CD4-positive, alpha-beta T cell treated with Interleukin-15 for 4 hours (primary cell): ENCODE results near the gene PYCR2.
"Not testable (repeated sequence)": the region's sequence is repeated elsewhere in the genome, so short reads cannot be mapped to it uniquely, and the experiment has no call there.

Experiments
- DNase-seq: peaks from one replicate; pipeline ENCODE4 v3.0.0-alpha.2; 2020; ENCODE audit warnings: low spot score

PYCR2 gene

DNA sequence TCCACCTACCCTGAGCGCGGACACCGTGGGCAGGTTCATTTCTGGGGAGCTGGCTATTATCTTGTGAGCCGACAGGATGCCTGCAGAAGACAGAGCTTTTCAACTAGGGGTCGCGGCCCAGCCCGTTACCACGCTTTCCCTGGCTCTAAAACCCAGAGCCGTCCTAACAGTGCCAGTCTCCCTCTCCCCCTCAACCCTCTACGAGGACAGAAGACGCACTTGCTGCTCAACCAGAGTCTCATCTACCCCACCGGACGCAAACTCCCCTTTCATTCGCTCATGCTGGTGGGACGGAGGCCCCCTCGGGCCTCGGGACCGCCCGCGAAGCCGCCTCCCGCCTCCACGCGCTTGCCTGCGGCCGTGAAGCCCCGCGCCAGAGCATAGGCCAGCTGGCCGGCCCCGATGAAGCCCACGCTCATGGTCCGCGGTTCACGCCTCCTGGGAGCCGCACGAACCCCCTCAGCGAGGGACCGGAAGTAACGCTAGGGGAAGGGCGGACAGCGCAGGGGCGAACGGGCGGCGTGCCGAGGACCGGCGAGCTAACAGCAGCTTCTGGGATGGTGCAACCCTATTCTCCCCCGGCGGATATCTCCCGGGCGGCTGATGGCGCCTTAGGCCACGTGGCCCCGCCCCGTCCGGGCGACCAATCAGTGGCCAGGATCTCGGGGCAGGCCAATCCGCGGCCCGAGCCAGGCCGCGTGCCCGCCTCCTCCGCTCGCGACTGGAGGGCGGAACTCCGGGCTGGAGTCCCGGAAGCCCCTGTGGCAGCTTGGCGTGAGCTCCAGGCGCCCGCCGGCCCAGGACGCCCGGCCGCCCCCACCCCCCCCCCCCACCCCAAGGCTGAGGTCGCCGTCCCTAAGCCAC is at the start of gene PYCR2:
Gene PYCR2, minus strand, starts transcription at position 559 of the 864 bp plus-strand sequence. Its CDS starts 140 bp downstream, at position 419.
- peak; percentile 96 for DNase-seq

DNA sequence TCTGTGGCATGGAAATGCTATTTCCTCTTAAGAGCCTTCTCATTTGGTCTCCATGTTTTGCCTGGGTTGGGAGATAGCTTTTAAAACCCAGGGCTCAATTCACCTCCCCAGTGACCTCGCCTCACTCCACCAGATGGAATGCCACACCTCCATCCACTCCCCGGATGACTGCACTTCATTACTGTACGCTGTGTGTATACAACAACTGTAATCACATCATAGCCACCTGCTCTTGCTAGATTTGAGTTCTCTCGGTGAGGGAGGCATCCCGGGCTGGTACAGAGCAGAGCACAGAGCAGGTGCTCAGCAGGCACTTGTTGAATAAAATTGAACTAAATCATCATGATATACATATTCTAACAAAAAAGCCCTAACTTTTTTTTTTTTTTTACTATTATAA is 49.1 kb upstream of the PYCR2 start:
- no peak for DNase-seq

DNA sequence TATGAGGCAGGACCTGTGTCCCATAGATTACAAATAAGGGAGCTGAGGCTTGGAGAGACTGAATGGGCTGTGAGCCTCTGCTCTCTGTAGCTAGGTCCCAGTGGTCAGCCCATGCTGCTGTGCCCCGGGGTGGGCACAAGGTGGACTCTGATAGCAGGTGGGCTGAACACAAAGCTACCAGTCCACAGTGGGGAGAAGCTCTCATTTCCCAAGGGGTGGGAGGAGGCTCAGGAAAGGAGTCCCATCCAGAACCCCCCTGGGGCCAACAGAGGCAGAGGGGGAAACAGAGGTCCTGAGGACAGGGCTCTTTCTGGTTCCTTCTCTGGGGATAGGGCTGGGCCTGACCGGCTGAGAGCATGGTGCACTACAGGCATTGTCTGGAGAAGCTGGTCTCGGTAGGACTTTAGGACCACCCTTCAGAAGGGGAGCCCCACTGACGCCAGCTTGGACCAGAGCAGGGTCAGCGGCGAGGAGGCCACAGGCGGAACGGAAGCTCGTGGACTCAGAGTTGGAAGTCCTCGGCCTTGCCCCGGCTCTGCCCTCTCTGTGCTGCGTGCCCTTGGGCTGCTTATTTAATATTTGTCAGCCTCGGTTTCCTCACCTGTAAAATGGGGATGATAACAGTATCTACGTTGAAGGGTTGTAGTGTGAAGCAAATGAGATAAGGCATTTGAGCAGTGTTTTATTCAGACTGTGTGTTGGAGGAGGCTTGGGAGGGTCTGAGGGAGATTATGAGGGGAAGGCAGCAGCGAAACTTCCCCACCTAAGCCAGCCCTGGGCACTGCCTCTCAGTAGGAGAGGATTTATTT is 48.5 kb upstream of the PYCR2 start:
- DNase-seq, result no peak

DNA sequence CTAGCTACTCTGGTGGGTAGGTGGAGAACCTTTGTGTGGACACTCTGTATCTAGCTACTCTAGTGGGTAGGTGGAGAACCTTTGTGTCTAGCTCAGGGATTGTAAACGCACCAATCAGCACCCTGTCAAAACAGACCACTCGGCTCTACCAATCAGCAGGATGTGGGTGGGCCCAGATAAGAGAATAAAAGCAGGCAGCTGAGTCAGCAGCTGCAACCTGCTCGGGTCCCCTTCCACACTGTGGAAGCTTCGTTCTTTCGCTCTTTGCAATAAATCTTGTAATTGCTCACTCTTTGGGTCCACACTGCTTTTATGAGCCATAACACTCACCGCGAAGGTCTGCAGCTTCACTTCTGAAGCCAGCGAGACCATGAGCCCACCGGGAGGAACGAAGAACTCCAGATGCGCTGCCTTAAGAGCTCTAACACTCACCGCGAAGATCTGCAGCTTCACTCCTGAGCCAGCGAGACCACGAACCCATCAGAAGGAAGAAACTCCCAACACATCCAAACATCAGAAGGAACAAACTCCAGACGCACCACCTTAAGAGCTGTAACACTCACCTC is 46.6 kb upstream of the PYCR2 start:
- not testable (repeated sequence) for DNase-seq

DNA sequence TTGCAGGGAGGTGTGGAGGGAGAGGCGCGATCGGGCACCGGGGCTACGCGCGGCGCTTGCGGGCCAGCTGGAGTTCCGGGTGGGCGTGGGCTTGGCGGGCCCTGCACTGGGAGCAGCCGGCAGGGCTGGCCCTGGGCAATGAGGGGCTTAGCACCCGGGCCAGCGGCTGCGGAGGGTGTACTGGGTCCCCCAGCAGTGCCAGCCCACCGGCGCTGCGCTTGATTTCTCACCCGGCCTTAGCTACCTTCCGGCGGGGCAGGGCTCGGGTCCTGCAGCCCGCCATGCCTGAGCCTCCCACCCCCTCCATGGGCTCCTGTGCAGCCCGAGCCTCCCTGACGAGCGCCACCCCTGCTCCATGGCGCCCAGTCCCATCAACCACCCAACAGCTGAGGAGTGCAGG is 45.7 kb upstream of the PYCR2 start:
- not testable (repeated sequence) for DNase-seq

DNA sequence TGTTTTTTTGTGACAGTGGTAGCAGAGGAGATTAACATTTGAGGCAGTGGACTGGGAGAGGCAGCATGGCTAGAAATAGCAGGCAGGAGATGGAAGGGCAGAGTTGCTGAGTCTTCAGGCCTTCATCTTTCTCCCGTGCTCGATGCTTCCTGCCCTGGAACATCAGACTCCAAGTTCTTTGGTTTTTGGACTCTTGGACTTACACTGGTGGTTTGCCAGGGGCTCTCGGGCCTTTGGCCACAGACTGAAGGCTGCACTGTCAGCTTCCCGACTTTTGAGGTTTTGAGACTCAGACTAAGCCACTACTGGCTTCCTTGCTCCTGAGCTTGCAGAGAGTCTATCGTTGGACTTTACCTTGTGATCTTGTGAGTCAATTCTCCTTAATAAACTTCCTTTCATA is 41.2 kb upstream of the PYCR2 start:
- DNase-seq, result no peak

DNA sequence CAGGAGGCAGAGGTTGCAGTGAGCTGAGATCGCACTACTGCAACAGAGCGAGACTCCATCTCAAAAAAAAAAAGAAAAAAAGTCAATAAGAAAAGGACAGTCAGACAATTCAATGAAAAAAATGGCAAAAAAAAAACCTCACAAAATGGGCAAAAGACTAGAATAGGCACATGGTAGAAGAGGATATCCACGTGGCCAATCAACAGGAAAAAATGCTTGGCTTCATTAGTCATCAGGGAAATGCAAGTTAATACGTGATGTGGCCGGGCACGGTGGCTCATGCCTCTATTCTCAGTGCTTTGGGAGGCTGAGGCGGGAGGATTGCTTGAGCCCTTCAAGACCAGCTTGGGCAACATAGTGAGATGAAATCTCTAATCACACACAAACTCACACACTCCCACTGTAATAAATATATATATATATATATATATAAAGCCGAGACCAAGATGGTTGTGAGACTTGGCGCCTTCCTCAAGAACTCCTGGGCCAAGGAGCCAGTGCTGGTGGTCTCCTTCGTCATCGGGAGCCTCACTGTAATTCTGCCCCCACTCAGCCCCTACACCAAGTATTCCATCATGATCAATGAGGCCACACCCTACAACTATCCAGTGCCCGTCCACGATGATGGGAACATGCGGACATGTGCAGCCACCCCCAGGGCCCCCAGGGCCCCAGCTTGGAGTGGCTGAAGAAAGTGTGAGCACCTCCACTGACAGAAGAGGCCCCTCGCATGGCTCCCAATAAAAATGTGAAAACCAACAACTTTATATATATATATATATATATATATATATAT is 39.9 kb upstream of the PYCR2 start:
- DNase-seq, result no peak

DNA sequence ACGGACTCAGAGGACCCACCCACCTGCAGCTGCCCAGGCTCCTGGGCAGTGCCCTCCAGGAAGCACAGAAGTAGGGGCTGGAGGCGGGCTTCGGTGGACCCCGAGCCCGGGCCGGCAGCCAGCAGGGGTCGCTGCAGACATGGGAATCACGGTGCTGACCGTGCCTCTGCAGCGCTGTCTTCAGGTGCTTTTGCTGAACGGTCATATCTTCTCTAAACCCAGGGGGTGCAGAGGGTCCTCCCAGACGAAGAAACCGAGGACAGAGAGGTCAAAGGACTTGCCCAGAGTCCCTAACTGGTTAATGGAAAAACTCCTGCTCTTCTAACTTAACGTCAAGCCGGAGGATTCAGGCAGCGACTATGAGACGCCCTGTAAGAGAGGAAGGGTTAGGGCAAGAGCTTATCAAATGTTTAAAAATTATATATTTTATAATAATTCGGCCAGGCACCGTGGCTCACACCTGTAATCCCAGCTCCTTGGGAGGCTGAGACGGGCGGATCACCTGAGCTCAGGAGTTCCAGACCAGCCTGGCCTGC is 38.5 kb upstream of the PYCR2 start:
- peak; percentile 45 for DNase-seq

DNA sequence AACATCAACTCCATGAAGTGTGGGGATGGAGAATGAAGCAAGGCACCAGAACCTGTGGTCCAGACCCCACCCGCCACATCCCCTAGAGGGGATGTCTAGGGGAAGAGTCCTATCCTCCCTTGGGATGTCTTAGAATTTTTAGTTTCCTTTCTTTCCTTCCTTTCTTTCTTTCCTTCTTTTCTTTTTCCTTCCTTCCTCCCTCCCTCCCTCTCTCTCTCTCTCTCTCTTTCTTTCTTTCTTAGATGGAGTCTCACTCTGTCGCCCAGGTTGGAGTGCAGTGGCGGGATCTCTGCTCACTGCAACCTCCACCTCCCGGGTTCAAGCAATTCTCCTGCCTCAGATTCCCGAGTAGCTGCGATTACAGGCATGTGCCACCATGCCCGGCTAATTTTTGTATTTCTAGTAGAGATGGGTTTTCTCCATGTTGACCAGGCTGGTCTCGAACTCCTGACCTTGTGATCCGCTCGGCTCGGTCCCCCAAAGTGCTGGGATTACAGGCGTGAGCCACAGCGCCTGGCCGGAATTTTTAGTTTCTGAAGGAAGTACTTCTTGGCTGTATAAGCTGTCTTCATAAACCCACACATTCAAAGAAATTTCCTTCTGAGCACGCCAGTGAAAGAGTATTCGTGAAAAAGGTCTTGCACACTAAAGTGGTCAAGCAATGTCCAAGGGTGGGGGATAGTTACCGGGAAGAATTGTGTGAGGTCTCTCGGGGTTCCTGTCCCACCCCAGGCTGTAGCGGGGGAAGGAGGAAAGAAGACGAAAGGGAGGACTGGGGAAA is 37.8 kb upstream of the PYCR2 start:
- DNase-seq, result no peak

DNA sequence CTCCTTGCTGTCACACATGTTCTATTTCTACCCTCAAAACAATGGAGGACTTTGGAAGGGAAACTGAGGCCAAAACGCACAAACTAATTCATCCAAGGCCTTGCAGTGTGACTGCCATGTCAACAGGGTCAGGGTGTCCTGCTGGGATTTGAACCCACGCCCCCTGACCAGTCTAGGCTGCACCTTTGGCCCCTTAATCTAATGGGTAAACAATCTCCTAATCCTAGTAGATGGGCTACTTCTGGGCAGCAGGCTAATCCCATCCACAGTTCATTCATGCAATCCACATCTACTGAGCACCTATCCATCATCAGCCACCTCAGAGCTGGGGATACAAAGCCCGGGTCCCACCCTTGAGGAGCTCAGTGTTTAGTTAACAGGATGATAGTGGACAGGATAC is 34.0 kb upstream of the PYCR2 start:
- DNase-seq, result no peak

DNA sequence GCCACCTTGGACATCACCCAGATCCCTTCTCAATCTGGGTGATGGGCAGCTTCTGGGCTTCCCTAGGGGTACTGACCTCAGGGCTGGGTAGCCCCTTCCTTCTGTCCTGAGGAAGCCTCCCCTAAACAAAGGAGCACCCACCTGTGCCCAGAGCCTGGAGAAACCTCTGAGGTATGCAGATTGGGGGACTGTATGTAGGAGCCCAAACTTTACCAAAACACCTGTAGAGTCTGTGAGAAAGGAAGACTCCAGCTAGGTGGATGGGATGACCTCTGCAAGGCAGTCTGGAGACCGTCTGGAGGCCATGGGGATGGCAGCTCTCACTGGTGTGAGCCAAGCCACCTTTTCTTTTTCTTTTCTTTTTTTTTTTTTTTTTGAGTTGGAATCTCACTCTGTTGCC is 30.7 kb upstream of the PYCR2 start:
- no peak for DNase-seq

DNA sequence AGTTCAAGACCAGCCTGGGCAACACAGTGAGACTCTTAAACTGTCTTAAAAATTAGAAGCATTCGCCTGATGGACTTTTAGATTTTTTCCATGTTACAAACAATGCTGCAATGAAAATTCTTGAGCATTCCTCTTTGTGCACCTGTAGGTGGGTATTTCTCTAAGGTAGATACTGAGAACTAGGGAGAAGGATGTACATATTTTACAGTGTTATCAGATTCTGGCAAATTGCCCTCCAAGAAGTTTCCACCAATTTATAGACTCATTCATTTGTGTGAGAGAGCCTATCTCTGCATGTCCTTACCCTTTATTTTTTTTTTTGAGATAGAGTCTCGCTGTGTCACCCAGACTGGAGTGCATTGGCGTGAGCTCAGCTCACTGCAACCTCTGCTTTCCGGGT is 29.3 kb upstream of the PYCR2 start:
- DNase-seq, result no peak

DNA sequence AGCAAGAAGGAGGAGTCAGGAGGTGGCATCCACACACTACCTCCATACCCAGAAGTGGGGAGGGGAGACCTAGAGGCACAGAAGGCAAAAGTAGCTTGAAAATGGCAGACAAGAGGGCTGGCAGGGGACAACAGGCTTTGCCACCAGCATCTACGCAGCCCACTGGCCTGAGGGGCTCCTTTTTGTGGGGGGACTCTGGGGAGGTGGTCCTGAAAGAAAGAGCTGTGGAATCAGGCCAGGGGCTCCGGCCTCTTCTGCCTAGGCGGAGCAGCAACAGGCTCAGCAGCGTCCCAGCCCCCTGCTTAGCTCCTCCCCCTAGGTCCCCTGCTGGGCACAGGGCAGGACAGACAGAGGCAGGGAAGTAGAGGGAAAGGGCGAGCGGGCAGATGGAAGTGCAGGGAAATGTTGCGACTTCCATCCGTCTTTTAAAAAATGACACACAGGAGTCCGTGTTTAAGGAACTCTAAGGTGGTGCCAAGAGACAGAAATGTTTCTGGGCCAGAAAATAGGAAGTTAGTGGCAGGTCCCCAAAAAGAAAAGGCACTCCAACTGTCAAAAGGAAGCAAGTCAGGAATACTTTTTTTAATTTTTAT is 27.0 kb upstream of the PYCR2 start:
- no peak for DNase-seq

DNA sequence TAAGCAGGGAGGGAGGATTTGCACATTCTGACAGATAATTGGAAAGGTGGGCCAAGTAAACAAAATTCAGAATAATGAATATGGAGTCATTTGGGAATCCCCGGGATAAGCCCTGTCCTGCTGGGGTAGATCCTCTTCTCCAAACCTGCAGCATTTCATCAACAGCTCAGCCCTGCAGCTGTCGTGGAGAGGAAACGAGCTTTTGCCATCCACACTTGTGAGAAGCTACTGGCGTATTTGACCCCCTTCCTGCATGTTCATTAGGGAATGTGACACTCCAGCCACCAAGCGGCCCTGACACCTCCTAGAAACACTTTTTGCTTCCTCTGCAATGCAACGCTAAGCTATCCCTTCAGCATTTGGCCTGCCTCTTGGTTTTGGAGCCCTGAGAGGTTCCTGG is 25.0 kb upstream of the PYCR2 start:
- DNase-seq, result no peak

DNA sequence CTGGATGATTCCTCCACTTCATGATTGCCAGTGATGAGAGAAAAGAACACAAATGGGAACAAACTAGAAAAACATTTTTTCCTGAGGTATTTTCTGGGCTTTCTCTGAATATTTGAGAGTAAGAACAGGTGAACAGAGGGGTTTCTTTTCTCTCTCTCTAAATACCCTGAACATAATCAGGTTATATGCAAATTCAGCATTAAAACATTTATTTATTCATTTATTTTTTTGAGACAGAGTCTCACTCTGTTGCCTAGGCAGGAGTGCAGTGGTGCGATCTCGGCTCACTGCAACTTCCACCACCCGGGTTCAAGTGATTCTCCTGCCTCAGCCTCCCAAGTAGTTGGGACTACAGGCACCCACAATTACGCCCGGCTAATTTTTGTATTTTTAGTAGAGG is 22.8 kb upstream of the PYCR2 start:
- DNase-seq, result no peak

DNA sequence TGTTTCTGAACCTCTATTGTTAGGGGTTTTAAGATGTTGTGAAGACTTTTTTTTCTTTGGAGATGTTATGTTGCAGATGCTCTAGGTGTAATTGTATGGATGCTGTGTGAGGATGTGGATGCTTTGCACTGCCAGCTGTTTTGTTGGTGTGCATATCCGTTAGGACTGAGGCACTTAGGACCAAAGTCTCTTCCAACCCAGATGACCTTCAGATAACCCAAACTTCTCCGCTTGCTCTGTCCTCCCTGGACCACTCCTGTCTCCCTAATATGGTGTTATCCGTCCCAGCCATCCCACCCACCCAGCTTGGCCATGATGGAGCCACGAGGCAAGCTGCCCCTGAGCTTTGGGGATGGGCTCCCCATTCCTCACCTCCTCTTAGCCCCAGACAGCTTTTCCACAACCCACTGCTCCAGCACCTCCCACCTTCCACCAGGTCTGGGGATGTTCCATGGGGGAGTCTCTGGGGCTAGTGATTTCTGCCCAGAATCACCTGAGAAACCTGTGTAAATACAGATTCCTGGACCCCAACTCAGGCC is 22.1 kb upstream of the PYCR2 start:
- DNase-seq, result no peak

DNA sequence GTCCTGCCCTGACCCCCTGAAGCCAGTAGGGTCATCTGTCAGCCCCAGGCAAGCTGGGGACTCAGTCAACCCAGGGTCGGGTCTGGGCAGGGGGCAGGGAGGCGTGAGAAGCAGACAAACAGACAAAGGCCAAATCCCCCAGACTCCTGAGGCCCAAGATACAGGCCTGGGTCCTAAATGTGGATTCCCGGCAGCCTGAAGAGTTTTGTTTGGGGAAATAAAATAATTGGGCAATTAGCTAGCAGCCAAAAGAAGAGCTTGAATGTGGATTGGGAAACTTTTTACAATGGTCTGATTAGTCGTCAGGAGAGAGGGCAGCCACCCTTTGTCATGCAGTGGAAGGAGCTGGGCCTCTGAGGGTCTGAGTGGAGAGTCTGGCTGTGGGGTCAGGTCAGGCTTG is 21.5 kb upstream of the PYCR2 start:
- DNase-seq, result no peak

DNA sequence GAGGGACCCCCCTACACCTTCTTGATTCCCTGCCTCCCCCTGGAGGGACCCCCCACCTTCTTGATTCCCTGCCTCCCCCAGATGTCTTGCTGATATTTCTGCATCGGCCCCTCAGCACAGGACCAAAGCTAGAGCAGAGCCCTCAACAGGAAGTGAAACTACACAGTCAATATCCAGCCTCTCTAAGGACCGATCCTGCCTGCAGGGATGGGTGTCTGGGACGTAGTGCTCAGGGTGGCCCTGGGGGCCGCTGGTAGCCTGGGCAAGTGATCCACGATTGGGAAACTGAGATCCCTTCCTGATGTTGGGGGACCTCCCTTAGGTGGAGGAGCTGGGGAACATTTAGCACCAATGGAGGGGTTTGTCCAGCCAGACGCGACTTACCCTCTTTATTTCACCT is 20.9 kb upstream of the PYCR2 start:
- peak; percentile 9 for DNase-seq

DNA sequence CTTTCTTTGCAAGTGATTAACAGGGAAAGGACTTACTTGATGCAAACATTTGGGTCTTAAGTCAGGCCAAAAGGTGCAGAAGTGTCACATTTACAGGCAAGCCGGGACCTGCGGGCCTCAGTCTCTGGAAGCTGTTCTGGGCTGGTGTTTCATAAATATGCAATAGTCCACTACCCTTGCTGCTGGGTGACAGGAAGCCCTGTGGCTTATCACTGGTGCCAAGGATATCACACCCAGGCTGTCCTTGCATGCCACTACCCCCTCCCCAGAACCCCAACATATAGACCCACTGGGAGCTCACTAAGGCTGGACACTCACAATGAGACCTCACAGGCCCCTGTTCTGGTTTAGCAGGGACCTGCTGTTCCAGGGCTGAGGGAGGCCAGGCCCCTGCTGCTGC is 20.3 kb upstream of the PYCR2 start:
- DNase-seq, result no peak

DNA sequence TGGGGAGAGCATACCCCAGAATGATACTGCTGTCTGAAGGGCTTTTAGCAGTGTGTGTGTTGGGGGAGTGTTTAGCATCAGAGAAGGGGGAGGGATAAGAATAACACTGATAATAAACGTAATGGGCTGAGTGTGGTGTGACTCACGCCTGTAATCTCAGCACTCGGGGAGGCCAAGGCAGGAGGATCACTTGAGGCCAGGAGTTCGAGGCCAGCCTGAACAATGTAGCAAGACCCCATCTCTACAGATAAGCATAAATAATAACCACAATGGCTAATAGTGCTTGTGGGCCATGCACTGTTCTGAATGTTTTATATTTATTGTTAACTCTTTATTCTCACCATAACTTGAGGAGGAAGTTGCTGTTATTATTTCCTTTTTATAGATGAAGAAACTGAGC is 19.5 kb upstream of the PYCR2 start:
- DNase-seq, result no peak
